ENCODE measurements around the gene KCNH8. TPM values are rescaled to one million over a fixed set of nuclear protein-coding genes. Genes with fewer than 3 reads are reported as not detected.

The KCNH8 gene
- total and polyA plus RNA-seq, 2 of the 4 experiments (the other 2 are of a cell fraction): not detected

- in situ Hi-C loops (cut with MboI; ENCODE audit: low sequenced_read_pairs) (no loop called here), dilution Hi-C loops (cut with HindIII; ENCODE audit: low sequenced_read_pairs, unreplicated experiment) (no loop called here), intact Hi-C loops (cut with micrococcal nuclease) (no loop called here)
- H4K8ac ChIP-seq (ENCODE audit: low read depth in 2 of 2, low read length in 2 of 2): no peak overlapping the region
- no peaks in the 10 kb centered on the region for H4K20me1 ChIP-seq (ENCODE audit: insufficient read depth, low read length)
- no peaks in the 10 kb centered on the region for H3K27me3 ChIP-seq (ENCODE audit: control insufficient read depth, insufficient read depth, low read length)
- no peak overlapping the region for H4K91ac ChIP-seq (ENCODE audit: insufficient read depth, low read depth, low read length)
- ATAC-seq (ENCODE audit: low read depth) (no peak), DNase-seq (no peak)
- POLR2A ChIA-PET (ENCODE audit: unreplicated experiment): no interaction called here
- no CpG with 5 or more reads among the region's 4 CpGs for whole genome bisulfite sequencing, 2 experiments (ENCODE audit: extremely low coverage in 2 of 2, insufficient read length in 1 of 2)
- no peak overlapping the region for H2BK120ac ChIP-seq (ENCODE audit: low read depth, low read length)
- no peak overlapping the region for H3K4me3 ChIP-seq (ENCODE audit: insufficient read depth, low read depth, low read length)
- no peak overlapping the region for H3K9ac ChIP-seq (ENCODE audit: low read depth, low read length)
- no peaks in the 10 kb centered on the region for H3K4me1 ChIP-seq (ENCODE audit: control insufficient read depth, insufficient read depth, low read length)
- CTCF ChIA-PET: no interaction called here
- no peak overlapping the region for H2AK5ac ChIP-seq (ENCODE audit: low read depth, low read length)
- no TSS peak for BruUV-seq (replicated peaks)
- H3K36me3 ChIP-seq (ENCODE audit: control insufficient read depth, insufficient read depth, low read length): no peaks in the 10 kb centered on the region
- no peak overlapping the region for H3K23ac ChIP-seq (ENCODE audit: low read depth, low read length)
- no peak for TF ChIP-seq MAZ (IDR thresholded peaks at IDR 0.05; ENCODE audit: borderline replicate concordance, low read depth, low read length)
- no peak for TF ChIP-seq SMC3 (IDR thresholded peaks at IDR 0.05; ENCODE audit: low read depth, low read length)
- TF ChIP-seq CTCF (conservative IDR thresholded peaks at IDR 0.05; ENCODE audit: low read depth, low read length): no peak
- TF ChIP-seq MAFK (IDR thresholded peaks at IDR 0.05; ENCODE audit: low read depth, low read length): no peak
- no peak for TF ChIP-seq CEBPB (IDR thresholded peaks at IDR 0.05; ENCODE audit: low read depth, low read length)
- no peak for TF ChIP-seq CHD1 (IDR thresholded peaks at IDR 0.05; ENCODE audit: low read depth, low read length)
- TF ChIP-seq FOS (IDR thresholded peaks at IDR 0.05; ENCODE audit: low read depth, low read length): no peak
- TF ChIP-seq, protein P1, sequence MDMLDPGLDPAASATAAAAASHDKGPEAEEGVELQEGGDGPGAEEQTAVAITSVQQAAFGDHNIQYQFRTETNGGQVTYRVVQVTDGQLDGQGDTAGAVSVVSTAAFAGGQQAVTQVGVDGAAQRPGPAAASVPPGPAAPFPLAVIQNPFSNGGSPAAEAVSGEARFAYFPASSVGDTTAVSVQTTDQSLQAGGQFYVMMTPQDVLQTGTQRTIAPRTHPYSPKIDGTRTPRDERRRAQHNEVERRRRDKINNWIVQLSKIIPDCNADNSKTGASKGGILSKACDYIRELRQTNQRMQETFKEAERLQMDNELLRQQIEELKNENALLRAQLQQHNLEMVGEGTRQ (IDR thresholded peaks at IDR 0.05; ENCODE audit: low read depth, low read length): no peak
- TF ChIP-seq BHLHE40 (IDR thresholded peaks at IDR 0.05; ENCODE audit: low read depth, low read length): no peak
- no peak for TF ChIP-seq RCOR1 (IDR thresholded peaks at IDR 0.05; ENCODE audit: insufficient replicate concordance, low read length)
- TF ChIP-seq, protein P2, sequence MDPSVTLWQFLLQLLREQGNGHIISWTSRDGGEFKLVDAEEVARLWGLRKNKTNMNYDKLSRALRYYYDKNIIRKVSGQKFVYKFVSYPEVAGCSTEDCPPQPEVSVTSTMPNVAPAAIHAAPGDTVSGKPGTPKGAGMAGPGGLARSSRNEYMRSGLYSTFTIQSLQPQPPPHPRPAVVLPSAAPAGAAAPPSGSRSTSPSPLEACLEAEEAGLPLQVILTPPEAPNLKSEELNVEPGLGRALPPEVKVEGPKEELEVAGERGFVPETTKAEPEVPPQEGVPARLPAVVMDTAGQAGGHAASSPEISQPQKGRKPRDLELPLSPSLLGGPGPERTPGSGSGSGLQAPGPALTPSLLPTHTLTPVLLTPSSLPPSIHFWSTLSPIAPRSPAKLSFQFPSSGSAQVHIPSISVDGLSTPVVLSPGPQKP (IDR thresholded peaks at IDR 0.05; ENCODE audit: borderline replicate concordance, low read depth, low read length): no peak
- TF ChIP-seq NFE2L2 (IDR thresholded peaks at IDR 0.05; ENCODE audit: low read depth, low read length): no peak
- TF ChIP-seq POLR2A (IDR thresholded peaks at IDR 0.05; ENCODE audit: low read depth, low read length): no peak
- TF ChIP-seq RAD21 (IDR thresholded peaks at IDR 0.05; ENCODE audit: low read length): no peak
- no peak for TF ChIP-seq RFX5 (IDR thresholded peaks at IDR 0.05; ENCODE audit: low read depth, low read length)
- no peak for TF ChIP-seq MXI1 (IDR thresholded peaks at IDR 0.05; ENCODE audit: borderline replicate concordance, low read depth, low read length)
- H3K56ac ChIP-seq (ENCODE audit: extremely low read depth, insufficient read depth, low read length): no peak overlapping the region
- H3K14ac ChIP-seq (replicated peaks; ENCODE audit: low read depth, low read length): no peak overlapping the region
- no peak overlapping the region for H2BK5ac ChIP-seq (ENCODE audit: low read depth, low read length, poor library complexity, severe bottlenecking)
- H3K4ac ChIP-seq (ENCODE audit: low read depth, low read length): no peak overlapping the region
- H3K9me1 ChIP-seq (ENCODE audit: insufficient read depth, low read length): no peaks in the 10 kb centered on the region
- no peak overlapping the region for H2AK9ac ChIP-seq (replicated peaks; ENCODE audit: low read depth, low read length, poor library complexity)
- H2BK15ac ChIP-seq (ENCODE audit: low read depth, low read length): no peak overlapping the region
- no peak overlapping the region for H3K4me2 ChIP-seq (ENCODE audit: low read depth, low read length)
- no peaks in the 10 kb centered on the region for H3K79me1 ChIP-seq (ENCODE audit: low read depth in 1 of 2, low read length in 2 of 2)
- H2AFZ ChIP-seq (replicated peaks; ENCODE audit: low read length, poor library complexity): no peak overlapping the region
- no peak overlapping the region for H4K5ac ChIP-seq (ENCODE audit: low read depth, low read length)
- H3K18ac ChIP-seq (ENCODE audit: low read depth, low read length): no peak overlapping the region
- H3K9me3 ChIP-seq (ENCODE audit: control insufficient read depth, insufficient read depth, low read length): peaks cover 8% of the 10 kb centered on the region
- H3K27ac ChIP-seq (ENCODE audit: insufficient read depth, low read length): no peak overlapping the region
- no peak overlapping the region for H2BK20ac ChIP-seq (ENCODE audit: low read depth, low read length)
Measured at GRCh38 chr3:19488939-19489338, 340.6 kb downstream of the KCNH8 start.
